Activated naive CD4-positive, alpha-beta T cell treated with anti-CD3 and anti-CD28 coated beads, Interleukin-2, amount 50 U/mL, for 72 hours (primary cell): ENCODE data around the gene RAB20. TPM values are rescaled to one million over a fixed set of nuclear protein-coding genes. Genes with fewer than 3 reads are reported as not detected.
"Not testable (repeated sequence)": the region's sequence is repeated elsewhere in the genome, so short reads cannot be mapped to it uniquely, and the experiment has no call there.

Source experiments
- ATAC-seq, 2 donors: fragments of 150-1000 bp; cut with Tn5 transposase; 2 replicates each; pipeline ENCODE4 v1.10.0; 2021; ENCODE audit warnings: mild to moderate bottlenecking in 2 of 2, moderate library complexity in 2 of 2
- DNase-seq, 2 donors: peaks; one replicate each; pipeline ENCODE4 v3.0.0; 2021 to 2022; ENCODE audit warnings: low spot score in 2 of 2
- H3K27ac Mint-ChIP-seq, 2 donors: one replicate each; pipeline ENCODE4 v1.8.0; 2022; ENCODE audit warnings: mild to moderate bottlenecking in 2 of 2, mixed read lengths in 2 of 2
- H3K36me3 Mint-ChIP-seq, 2 donors: one replicate each; pipeline ENCODE4 v1.8.0; 2022; ENCODE audit warnings: mixed read lengths in 2 of 2
- H3K9me3 Mint-ChIP-seq, 2 donors: one replicate each; pipeline ENCODE4 v1.8.0; 2022; ENCODE audit warnings: mixed read lengths in 2 of 2
- total RNA-seq, 2 donors: library from RNA; stranded (reverse); gene quantifications; one replicate each; pipeline ENCODE4 v1.2.3, GENCODE V29; 2022

The RAB20 gene, protein sequence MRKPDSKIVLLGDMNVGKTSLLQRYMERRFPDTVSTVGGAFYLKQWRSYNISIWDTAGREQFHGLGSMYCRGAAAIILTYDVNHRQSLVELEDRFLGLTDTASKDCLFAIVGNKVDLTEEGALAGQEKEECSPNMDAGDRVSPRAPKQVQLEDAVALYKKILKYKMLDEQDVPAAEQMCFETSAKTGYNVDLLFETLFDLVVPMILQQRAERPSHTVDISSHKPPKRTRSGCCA
- total RNA-seq: 10 to 100 TPM in 1 of 2 donors, under 1 TPM in 1; 0.30 to 18.5 TPM

DNA sequence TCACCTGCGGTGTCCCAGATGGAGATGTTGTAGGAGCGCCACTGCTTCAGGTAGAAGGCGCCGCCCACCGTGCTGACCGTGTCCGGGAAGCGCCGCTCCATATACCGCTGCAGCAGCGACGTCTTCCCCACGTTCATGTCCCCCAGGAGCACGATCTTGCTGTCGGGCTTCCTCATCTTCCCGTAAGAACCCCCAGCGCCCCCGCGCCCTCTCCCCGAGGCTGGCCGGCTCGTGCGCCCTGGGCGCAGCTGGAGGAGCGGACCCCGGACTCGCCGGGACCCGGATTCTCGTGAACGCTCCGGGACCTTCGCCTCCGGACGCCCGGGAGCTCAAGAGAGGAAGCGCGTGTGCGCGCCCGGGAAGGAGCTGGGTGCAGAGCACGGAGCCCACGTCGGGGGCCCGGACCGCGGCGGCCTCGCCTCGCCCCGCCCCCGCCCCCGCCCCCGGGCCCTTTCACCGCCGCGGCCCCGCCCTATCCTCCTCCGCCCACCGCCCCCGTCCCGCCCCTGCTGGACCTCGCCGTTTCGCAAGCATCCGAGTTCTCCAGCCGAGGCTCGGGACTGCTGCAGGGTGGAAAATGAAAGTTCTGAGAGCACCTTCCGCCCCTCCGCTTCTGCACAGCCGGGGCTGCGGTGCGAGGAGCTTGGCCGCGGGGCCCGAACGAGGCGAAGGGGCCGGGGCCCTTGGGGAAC lies at the start of gene RAB20:
TSS of gene RAB20 (minus strand) at position 379 of the 692 bp plus-strand sequence. CDS start at position 176, 203 bp downstream.
- peaks cover 0 to 14% of the 10 kb centered on the region in 2 donors for H3K36me3 Mint-ChIP-seq
- DNase-seq: peak; percentile 53 to 61
- peak; percentile 79 to 84 for ATAC-seq
- no peaks in the 10 kb centered on the region for H3K9me3 Mint-ChIP-seq
- peak within 1 kb of the TSS in 1 of 2 donors; percentile 36 for H3K27ac Mint-ChIP-seq

DNA sequence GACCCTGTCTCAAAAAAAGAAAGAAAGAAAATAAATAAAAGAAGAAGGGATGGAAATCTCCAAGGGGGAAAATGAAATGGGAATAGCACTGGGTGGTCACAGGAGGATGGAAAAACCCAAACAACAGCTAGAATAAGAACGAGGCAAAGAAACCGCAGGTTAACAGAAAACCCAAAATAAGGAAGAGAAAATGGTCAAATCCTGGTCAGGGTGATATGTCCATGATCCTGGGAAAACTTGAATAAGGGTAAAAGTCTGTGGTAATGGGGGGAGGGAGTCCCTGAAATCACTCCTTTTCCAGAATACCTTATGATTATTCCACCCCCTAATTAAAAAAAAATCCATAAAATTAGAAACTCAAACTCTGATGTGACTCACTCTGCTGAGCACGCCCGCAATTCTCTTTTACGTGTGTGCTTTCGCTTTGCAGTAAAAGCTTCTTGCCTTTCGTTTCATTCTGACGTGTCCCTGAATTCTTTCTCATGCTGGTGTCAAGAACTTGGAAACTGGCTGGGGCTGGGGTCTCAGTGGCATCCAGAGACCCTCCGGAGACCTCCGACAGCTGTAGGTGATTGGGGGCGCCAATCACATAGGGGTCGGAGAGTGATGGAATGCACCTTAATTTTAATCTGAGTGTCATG lies 49.6 kb upstream of the RAB20 start:
- Mint-ChIP-seq H3K9me3 (peaks cover 3 to 5% of the 10 kb centered on the region in 2 donors), H3K27ac (no peak overlapping the region), H3K36me3 (peaks cover 12 to 22% of the 10 kb centered on the region in 2 donors)
- ATAC-seq (no peak), DNase-seq (no peak)

DNA sequence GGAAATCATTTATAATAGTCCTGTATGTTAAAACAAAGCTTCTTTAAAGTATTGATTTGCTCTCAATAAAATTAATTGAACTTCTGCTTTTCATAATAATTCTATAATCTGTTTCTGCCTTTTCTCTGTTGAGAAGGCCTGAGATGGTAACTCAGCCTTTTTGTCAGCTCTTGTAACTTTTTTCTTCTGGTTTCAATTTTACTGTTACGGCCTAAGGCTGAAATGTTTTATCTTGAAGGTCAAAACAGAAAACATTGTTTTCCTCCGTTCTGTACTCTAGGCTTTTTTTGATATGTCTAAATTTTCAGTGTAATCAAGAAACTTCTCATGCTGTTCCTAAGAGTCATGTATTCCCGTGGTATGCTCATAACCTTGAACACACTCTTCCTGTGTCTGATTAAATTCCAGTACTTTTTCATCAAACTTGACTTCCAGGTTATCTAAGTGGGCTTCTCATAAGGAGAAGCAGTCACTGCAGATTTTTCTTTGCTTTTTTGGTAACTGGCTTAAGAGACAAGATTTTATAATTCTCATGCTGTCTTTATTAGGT lies 46.2 kb upstream of the RAB20 start:
- Mint-ChIP-seq H3K9me3 (no peaks in the 10 kb centered on the region), H3K36me3 (no peaks in the 10 kb centered on the region), H3K27ac (no peak overlapping the region)
- ATAC-seq: no peak
- DNase-seq: no peak

DNA sequence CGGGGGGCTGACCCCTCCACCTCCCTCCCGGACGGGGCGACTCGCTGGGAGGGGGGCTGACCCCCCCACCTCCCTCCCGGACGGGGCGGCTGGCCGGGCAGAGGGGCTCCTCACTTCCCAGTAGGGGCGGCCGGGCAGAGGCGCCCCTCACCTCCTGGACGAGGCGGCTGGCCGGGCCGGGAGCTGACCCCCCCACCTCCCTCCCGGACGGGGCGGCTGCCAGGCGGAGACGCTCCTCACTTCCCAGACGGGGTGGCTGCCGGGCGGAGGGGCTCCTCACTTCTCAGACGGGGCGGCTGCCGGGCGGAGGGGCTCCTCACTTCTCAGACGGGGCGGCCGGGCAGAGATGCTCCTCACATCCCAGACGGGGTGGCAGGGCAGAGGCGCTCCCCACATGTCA lies 44.8 kb upstream of the RAB20 start:
- H3K36me3 Mint-ChIP-seq, H3K9me3 Mint-ChIP-seq, H3K27ac Mint-ChIP-seq, DNase-seq, ATAC-seq: not testable (repeated sequence)

DNA sequence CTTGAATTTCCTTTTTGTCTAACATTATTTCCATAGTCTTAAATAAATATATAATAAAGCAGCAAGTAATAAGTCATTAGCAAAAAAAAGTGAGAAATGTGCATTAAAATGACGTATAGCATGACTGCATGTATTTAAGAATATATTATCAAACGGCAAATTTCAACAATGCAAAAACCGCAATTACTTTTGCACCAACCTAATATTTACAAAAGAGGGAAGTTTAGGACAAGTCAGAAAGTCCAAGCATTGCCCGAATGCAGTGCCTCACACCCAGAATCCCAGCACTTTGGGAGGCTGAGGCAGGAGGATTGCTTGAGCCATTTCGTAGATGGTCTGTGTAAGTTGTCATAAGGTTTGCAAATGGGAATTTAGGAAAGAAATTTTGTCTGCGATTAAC lies 43.6 kb upstream of the RAB20 start:
- ATAC-seq (no peak), DNase-seq (no peak)
- Mint-ChIP-seq H3K9me3 (no peaks in the 10 kb centered on the region), H3K36me3 (no peaks in the 10 kb centered on the region), H3K27ac (no peak overlapping the region)

DNA sequence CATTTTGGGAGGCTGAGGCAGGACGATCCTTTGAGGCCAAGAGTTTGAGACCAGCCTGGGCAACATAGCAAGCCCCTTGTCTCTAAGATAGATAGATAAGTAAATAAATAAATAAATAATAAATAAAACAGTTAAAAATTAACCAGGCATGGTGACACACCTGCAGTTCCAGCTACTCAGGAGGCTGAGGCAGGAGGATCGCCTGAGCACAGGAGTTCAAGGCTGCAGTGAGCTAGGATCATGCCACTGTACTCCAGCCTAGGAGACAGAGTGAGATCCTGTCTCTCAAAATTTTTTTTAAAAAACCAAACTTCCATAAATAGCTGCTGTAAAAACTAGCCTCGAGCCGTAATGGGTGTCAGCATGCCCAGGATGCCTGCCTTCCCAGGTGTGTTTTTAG lies 39.5 kb upstream of the RAB20 start:
- DNase-seq (no peak), ATAC-seq (no peak)
- Mint-ChIP-seq H3K36me3 (no peaks in the 10 kb centered on the region), H3K9me3 (no peaks in the 10 kb centered on the region), H3K27ac (no peak overlapping the region)

DNA sequence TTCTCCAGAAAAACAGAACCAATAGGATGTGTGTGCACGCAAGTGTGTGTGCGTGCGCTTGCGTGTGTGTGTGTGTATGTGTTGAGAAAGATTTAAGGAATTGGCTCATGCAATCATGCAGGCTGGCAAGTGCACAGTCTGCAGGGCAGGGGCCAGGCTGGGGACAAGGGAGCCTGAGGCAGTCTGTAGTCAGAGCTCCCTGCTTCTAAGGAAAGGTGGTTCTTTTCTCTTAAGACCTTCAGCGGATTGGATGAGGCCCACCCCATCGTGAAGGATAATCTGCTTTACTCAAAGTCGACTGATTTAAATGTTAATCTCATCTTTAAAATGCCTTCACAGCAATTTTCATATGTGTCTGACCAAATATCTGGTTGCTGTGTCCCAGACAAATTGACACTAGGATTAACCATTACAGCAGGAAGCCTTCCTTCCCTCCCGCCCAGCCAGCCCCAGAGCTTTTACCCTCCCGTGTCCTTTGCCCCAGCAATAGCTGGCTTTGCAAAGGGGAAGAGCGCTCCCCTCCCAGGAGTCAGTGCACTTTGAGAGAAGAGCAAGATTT lies 38.8 kb upstream of the RAB20 start:
- Mint-ChIP-seq H3K27ac (no peak overlapping the region), H3K36me3 (no peaks in the 10 kb centered on the region), H3K9me3 (no peaks in the 10 kb centered on the region)
- DNase-seq (no peak), ATAC-seq (no peak)

DNA sequence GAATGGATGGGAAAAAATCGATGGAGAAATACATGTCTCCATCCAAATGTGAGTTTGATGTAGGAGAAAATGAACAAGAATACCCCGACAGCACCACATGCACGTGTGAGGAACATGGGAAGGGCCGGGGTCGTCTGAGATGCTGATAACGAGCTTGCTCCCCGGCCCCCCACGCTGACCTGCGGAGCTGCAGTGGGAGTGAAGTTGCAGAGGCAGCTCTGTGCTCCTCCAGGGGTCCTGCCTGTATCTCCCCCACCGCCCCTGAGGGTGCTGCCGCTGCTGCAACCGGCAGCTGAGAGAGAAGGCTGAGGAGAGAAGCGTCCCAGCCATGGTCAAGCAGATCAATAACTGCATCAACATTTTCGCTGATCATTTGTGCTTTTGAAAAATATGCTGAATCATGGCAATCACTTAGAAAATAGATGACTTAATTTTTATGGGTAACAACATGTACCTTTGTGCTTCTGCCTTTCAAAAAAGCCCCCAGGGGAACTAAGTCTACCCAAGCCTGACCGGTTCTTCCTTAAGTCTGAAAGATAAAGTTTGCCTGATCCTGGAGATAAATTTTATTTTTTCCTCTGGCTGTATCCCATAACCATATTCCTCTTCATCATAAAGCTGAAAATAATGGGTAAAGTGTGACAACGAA lies 35.6 kb upstream of the RAB20 start:
- no peaks in the 10 kb centered on the region for H3K9me3 Mint-ChIP-seq
- peak overlapping the region in 1 of 2 donors; percentile 6 for H3K27ac Mint-ChIP-seq
- no peak for DNase-seq
- no peaks in the 10 kb centered on the region for H3K36me3 Mint-ChIP-seq
- no peak for ATAC-seq

DNA sequence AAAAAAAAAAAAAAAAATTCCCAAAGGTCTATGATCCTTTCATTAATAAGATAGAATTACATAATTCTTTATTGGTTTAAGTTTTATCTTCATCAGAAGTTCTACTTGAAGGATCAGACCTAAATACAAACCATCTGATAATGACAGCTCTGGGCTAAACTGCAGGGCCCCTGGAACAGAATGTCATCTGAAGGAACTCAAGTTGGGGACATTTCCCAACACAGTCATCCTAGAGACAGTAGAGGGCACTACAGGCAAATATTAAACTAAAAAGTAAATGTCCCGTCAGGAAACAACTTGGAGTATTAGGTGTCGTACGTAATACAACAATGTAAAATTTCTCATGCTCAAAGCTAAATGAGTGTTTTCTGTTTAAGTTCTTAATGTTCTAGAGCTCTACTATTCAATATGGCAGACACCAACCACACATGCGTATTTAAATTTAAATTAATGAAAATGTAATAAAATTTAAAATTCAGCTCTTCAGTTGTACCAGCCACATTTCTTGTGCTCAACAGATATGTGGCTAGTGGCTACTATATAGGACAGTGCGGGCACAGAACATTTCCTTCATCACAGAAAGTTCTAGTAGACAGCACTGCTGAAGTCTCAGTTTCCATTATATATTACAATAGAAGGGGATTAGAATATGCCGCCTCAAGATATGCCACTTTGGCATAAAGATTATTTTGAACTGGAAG lies 32.1 kb upstream of the RAB20 start:
- no peaks in the 10 kb centered on the region for H3K36me3 Mint-ChIP-seq
- H3K27ac Mint-ChIP-seq: no peak overlapping the region
- DNase-seq (no peak), ATAC-seq (peak; percentile 75 to 77)
- no peaks in the 10 kb centered on the region for H3K9me3 Mint-ChIP-seq

DNA sequence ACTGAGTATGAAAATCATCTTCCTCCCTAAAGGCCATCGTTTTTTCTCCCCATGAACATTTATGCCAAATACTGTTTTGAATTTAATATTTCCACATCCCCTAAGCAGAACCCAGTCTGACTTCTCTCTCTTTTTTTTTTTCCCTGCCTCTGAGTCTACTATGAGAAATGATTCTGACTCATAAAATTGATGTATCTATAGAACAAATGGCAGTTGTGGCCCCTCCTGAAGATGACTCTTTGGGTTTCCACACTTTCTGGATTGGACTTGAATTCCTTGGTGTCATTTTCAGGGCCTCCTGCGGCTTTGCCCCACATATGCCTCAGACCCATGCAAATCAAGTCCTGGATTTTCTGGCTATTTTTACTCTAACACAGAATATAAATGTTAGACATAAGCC lies 31.1 kb upstream of the RAB20 start:
- H3K9me3 Mint-ChIP-seq: no peaks in the 10 kb centered on the region
- DNase-seq (no peak), ATAC-seq (no peak)
- H3K36me3 Mint-ChIP-seq: no peaks in the 10 kb centered on the region
- no peak overlapping the region for H3K27ac Mint-ChIP-seq

DNA sequence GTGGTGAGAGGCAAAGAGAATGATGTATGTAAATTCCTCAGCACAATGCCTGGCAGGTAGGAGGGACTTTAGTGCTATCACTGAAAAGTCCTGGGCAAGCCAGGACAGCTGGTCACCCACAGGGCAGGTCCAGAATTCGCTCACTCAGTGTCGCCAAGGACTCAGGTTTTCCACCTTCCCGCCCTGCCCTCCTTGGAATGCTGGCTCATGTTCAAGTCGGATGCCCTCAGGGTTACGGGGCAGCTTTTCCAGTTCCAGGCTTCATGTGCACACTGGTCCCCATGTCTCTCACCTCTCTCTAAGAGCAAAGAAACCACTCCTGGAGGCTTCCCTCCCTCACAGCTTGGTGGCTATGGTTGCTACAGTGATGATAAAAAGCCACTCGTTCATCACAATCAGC lies 29.1 kb upstream of the RAB20 start:
- no peak overlapping the region for H3K27ac Mint-ChIP-seq
- H3K36me3 Mint-ChIP-seq: no peaks in the 10 kb centered on the region
- ATAC-seq (no peak), DNase-seq (no peak)
- no peaks in the 10 kb centered on the region for H3K9me3 Mint-ChIP-seq

DNA sequence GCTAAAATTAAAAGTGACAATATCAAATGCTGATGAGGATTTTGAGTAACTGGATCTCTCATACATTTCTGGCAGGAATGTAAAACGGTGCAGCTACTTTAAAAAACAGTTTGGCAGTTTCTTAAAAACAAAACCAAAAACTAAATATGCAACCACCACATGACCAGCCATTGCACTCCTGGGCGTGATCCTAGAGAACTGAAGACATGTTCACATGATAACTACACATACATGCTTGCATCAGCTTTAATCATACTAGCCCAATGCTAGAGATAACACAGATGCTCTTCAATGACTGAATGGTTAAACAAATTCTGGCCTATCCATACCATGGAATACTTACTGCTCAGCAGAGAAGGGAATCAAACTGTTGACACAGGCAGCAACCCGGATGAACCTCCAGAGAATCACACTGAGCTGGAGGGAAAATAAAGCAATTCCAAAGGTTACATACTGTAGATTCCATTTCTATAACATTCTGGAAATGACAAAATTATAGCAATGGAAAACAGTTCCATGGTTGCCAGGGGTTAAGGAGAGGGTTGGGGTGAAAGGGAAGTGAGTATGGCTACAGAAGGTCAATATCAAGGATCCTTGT lies 28.4 kb upstream of the RAB20 start:
- DNase-seq: no peak
- no peaks in the 10 kb centered on the region for H3K9me3 Mint-ChIP-seq
- ATAC-seq: no peak
- H3K27ac Mint-ChIP-seq: peak overlapping the region in 1 of 2 donors; percentile 52
- H3K36me3 Mint-ChIP-seq: no peaks in the 10 kb centered on the region

DNA sequence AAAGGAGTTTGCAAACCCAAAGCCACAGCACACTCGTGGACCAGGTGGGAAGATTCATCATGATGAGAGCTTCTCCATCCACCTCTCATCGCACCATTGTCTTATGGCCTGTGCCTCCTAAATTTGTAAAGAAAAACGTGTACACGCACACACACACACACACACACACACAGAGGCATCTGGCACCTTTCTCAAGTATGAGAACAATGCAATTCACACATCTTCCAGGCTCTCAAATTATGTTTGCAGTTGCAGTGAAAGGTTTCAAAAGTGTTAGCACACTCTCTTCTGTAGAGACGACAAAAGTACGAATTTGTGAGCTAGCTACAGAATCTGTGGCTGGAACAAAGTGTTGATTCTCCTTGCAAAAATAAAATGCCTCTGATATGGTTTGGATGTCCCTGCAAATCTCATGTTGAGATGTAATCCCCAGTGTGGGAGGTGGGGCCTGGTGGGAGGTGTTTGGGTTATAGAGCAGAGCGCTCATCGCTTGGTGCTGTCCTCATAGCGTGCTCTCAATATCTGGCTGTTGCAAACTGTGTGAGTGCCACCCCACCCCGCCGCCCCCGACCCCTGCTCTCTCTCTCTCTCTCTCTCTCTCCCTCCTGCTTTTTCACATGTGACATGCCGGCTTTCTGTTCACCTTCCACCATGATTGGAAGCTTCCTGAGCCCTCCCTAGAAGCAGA lies 21.8 kb upstream of the RAB20 start:
- DNase-seq: no peak
- no peaks in the 10 kb centered on the region for H3K9me3 Mint-ChIP-seq
- no peak overlapping the region for H3K27ac Mint-ChIP-seq
- ATAC-seq: no peak
- no peaks in the 10 kb centered on the region for H3K36me3 Mint-ChIP-seq

DNA sequence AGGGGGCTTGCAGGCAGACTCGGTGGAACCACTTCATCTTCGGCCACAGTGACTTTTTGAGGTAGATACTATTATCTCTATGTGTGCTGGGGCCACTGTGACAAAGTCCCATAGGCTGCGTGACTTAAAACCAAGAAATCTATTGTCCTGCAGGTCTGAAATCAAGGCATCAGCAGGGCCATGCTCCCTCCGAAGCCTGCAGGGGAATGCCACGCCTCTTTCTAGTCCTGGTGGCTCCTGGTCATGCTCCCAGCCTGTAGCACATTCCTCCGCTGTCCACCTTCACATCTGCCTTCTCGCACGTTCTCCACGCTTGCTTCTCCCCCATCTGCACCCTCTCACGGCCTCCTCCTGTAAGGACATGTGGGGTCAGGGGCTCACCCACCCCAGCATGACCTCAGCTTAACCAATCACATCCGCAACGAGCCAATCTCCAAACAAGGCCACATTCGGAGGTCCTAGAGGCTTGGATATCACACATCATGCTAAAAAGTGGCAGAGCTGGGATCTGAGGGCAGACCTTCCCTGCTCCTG lies 21.0 kb upstream of the RAB20 start:
- Mint-ChIP-seq H3K36me3 (no peaks in the 10 kb centered on the region), H3K27ac (no peak overlapping the region), H3K9me3 (no peaks in the 10 kb centered on the region)
- ATAC-seq (no peak), DNase-seq (no peak)

DNA sequence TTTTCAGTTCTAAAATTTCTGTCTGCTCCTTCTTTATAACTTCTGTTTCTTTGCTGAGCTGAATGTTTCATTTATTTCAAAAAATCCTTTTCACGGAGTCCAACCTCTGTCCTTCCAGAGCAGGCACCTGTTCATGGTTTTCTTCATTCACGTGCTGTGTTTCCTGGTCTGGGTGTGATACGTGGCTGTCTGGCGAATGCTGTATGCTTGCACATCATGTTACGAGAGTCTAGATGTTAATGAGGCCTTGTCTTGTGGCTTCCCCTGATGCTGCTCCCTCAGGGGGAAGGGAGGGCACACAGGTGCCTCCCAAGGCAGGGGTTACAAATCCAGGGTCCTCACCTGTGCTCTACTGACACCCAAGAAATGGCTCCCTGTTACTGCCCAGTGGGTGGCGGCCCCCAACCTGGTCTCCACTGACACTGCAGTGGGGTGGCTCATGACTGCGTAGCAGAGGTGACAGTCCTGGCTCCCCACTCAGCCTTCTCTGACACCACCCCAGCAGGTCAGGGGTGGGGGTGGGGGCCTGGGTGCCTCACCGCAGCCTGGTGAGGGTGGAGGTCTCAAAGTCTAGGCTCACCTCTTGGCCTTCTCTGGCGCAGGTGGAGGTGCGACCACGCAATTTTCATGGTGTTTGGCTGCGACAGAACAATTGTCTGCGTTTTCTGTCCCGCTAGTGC lies 20.1 kb upstream of the RAB20 start:
- DNase-seq (no peak), ATAC-seq (no peak)
- Mint-ChIP-seq H3K27ac (no peak overlapping the region), H3K9me3 (no peaks in the 10 kb centered on the region), H3K36me3 (no peaks in the 10 kb centered on the region)
